ENCODE data around the gene COL27A1.

DNA sequence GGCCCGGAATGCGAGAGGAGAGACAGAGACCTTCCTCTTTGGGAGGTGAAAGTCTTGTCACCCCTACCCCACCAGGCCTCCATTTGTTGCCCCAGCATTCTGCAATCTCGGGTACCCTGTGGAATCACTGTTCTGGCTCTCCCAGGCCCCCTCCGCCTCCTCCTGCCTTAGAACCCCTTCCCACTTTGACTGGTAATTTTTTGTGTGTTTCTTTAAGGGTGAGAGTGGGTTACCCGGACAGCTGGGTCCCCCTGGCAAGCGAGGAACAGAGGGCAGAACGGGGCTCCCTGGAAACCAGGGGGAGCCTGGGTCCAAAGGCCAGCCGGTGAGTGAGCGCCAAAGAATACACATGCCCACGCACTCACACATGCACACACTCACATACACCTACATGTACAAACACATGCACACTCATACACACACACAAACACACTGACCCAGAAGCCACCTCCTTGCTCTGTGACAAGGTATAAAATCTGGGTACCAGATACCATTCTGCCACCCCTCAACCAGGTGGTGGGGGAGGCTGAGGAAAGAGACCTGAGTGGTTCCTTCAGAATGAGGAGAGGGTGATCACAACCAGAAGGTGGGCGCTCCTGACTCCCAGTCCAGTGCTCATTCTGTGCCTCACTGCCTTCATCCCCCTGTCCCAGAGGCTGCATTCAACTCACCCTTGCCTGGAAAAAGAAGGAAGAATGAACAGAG is 136.7 kb downstream of the COL27A1 start:
- TF ChIP-seq, protein P1, sequence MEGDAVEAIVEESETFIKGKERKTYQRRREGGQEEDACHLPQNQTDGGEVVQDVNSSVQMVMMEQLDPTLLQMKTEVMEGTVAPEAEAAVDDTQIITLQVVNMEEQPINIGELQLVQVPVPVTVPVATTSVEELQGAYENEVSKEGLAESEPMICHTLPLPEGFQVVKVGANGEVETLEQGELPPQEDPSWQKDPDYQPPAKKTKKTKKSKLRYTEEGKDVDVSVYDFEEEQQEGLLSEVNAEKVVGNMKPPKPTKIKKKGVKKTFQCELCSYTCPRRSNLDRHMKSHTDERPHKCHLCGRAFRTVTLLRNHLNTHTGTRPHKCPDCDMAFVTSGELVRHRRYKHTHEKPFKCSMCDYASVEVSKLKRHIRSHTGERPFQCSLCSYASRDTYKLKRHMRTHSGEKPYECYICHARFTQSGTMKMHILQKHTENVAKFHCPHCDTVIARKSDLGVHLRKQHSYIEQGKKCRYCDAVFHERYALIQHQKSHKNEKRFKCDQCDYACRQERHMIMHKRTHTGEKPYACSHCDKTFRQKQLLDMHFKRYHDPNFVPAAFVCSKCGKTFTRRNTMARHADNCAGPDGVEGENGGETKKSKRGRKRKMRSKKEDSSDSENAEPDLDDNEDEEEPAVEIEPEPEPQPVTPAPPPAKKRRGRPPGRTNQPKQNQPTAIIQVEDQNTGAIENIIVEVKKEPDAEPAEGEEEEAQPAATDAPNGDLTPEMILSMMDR (IDR thresholded peaks at IDR 0.05; ENCODE audit: borderline replicate concordance, extremely low read depth, low read length, poor library complexity, severe bottlenecking): no peak
- no peak for TF ChIP-seq EZH2 (IDR thresholded peaks at IDR 0.05; ENCODE audit: borderline replicate concordance, low read depth, low read length, severe bottlenecking)
